H1 (cell line): ENCODE data around the gene CDK4. TPM values are rescaled to one million over a fixed set of nuclear protein-coding genes. Genes with fewer than 3 reads are reported as not detected.
A peak's percentile ranks its signal among the peaks of the same experiment; 100 is the strongest.

ENCODE experiments used
- CTCF ChIA-PET: fragments of 300-600 bp; sonication (Branson Sonifier 250); formaldehyde crosslinking; loops from one replicate; lab custom pipeline; 2021; ENCODE audit not compliant: partially characterized antibody; lab: Charles Lee
- POLR2A ChIA-PET: fragments of 300-600 bp; sonication (Branson Sonifier 250); formaldehyde crosslinking; loops from one replicate; lab custom pipeline; 2021; ENCODE audit warnings: inconsistent platforms; ENCODE audit not compliant: partially characterized antibody; lab: Charles Lee
- DNase-seq, 2 experiments: peaks; one replicate each; pipeline versions ENCODE4 v3.0.0 to v3.0.0-alpha.2; 2010 to 2022; ENCODE audit warnings: low spot score in 2 of 2, low read depth in 1 of 2, mixed read lengths in 1 of 2
- FAIRE-seq: peaks from 2 replicates; lab custom pipeline; 2011; peaks lifted over from hg19 to GRCh38; lab: Jason Lieb, UNC
- H2AFZ ChIP-seq: 2 replicates; pipeline ENCODE4 v1.8.1; 2012; ENCODE audit warnings: low read length, inconsistent platforms
- H2AK5ac ChIP-seq: 2 replicates; pipeline ENCODE4 v1.6.1; 2013; ENCODE audit warnings: low read depth, low read length
- H2BK120ac ChIP-seq: replicated peaks from 2 replicates; pipeline ENCODE3; 2013; ENCODE audit warnings: low read depth, low read length, inconsistent platforms
- H2BK12ac ChIP-seq: 2 replicates; pipeline ENCODE4 v1.6.1; 2013; ENCODE audit warnings: low read depth, low read length
- H2BK15ac ChIP-seq: 2 replicates; pipeline ENCODE4 v1.6.1; 2013; ENCODE audit warnings: low read length
- H2BK20ac ChIP-seq: 2 replicates; pipeline ENCODE4 v1.6.1; 2013; ENCODE audit warnings: low read length
- H2BK5ac ChIP-seq: 2 replicates; pipeline ENCODE4 v1.6.1; 2013; ENCODE audit warnings: low read depth, low read length
- H3K14ac ChIP-seq: 2 replicates; pipeline ENCODE4 v1.6.1; 2013; ENCODE audit warnings: inconsistent platforms; ENCODE audit not compliant: insufficient read length
- H3K18ac ChIP-seq: 2 replicates; pipeline ENCODE4 v1.6.1; 2013; ENCODE audit warnings: low read length; ENCODE audit errors: extremely low read depth
- H3K23ac ChIP-seq: 2 replicates; pipeline ENCODE4 v1.6.1; 2013; ENCODE audit warnings: inconsistent platforms; ENCODE audit not compliant: insufficient read length
- H3K23me2 ChIP-seq: 2 replicates; pipeline ENCODE4 v1.6.1; 2013; ENCODE audit warnings: low read depth, low read length
- H3K27ac ChIP-seq: 2 replicates; pipeline ENCODE4 v1.6.1; 2011; ENCODE audit warnings: low read depth, low read length, inconsistent platforms
- H3K27me3 ChIP-seq, 4 experiments: replicated peaks in 1 of 4; 1 replicate in 1 of 4; 2 replicates in 3 of 4; pipeline versions ENCODE4 v1.6.1 to v1.8.1; 2011 to 2013; ENCODE audit warnings: low read length in 3 of 4, mild to moderate bottlenecking in 3 of 4, inconsistent platforms in 2 of 4, mixed read lengths in 2 of 4, moderate library complexity in 1 of 4; ENCODE audit not compliant: control insufficient read depth in 3 of 4, insufficient read depth in 3 of 4; ENCODE audit errors: extremely low read depth in 1 of 4
- H3K36me3 ChIP-seq, 4 experiments: 2 replicates each; pipeline versions ENCODE4 v1.6.1 to v1.8.1; 2011 to 2013; ENCODE audit warnings: mild to moderate bottlenecking in 4 of 4, low read length in 3 of 4, moderate library complexity in 2 of 4, control low read depth in 1 of 4, inconsistent platforms in 1 of 4; ENCODE audit not compliant: insufficient read depth in 4 of 4, control insufficient read depth in 2 of 4
- H3K4ac ChIP-seq: replicated peaks from 2 replicates; pipeline ENCODE3; 2013; ENCODE audit warnings: low read length, low read depth, mixed read lengths, inconsistent platforms; ENCODE audit not compliant: insufficient read length
- H3K4me1 ChIP-seq, 4 experiments: replicated peaks in 1 of 4; 1 replicate in 1 of 4; 2 replicates in 3 of 4; pipeline versions ENCODE4 v1.6.1 to v1.8.1; 2011 to 2013; ENCODE audit warnings: low read length in 3 of 4, inconsistent platforms in 2 of 4, mixed read lengths in 1 of 4; ENCODE audit not compliant: insufficient read depth in 4 of 4, control insufficient read depth in 3 of 4
- H3K4me2 ChIP-seq, 2 experiments: 2 replicates each; pipeline versions ENCODE4 v1.6.1 to v1.8.1; 2011 to 2013; ENCODE audit warnings: low read depth in 2 of 2, low read length in 2 of 2, control low read depth in 1 of 2, inconsistent platforms in 1 of 2, mild to moderate bottlenecking in 1 of 2; ENCODE audit not compliant: insufficient read depth in 1 of 2
- H3K4me3 ChIP-seq, 4 experiments: fragments of 200-600, 300-600 bp in 1 of 4; sonication (generic), shearing (Covaris generic), sonication (Bioruptor Twin) in 1 of 4; 2 replicates each; pipeline versions ENCODE4 v1.5.1 to v1.8.1; 2011 to 2016; ENCODE audit warnings: low read length in 4 of 4, low read depth in 3 of 4, control low read depth in 2 of 4, inconsistent platforms in 2 of 4, mild to moderate bottlenecking in 2 of 4, mixed read lengths in 1 of 4, moderate library complexity in 1 of 4; ENCODE audit not compliant: insufficient read depth in 2 of 4; ENCODE audit errors: extremely low read depth in 1 of 4
- H3K56ac ChIP-seq: replicated peaks from 2 replicates; pipeline ENCODE3; 2013; ENCODE audit warnings: low read depth, mild to moderate bottlenecking, mixed read lengths, low read length, inconsistent platforms; ENCODE audit not compliant: insufficient read length
- H3K79me1 ChIP-seq: 2 replicates; pipeline ENCODE4 v1.6.1; 2013; ENCODE audit warnings: low read depth, low read length, control low read depth
- H3K79me2 ChIP-seq, 2 experiments: 2 replicates each; pipeline versions ENCODE4 v1.6.1 to v1.8.1; 2012 to 2013; ENCODE audit warnings: low read length in 2 of 2, mild to moderate bottlenecking in 2 of 2, inconsistent platforms in 1 of 2; ENCODE audit not compliant: insufficient read depth in 2 of 2, control insufficient read depth in 1 of 2
- H3K9ac ChIP-seq, 4 experiments: replicated peaks in 1 of 4; 1 replicate in 1 of 4; 2 replicates in 3 of 4; pipeline versions ENCODE4 v1.6.1 to v1.8.1; 2011 to 2013; ENCODE audit warnings: low read depth in 3 of 4, low read length in 3 of 4, control low read depth in 2 of 4, mild to moderate bottlenecking in 2 of 4, moderate library complexity in 2 of 4, inconsistent platforms in 1 of 4; ENCODE audit errors: extremely low read depth in 1 of 4
- H3K9me3 ChIP-seq, 2 experiments: 2 replicates each; pipeline versions ENCODE4 v1.6.1 to v1.8.1; 2012 to 2013; ENCODE audit warnings: mild to moderate bottlenecking in 2 of 2, moderate library complexity in 2 of 2, control low read depth in 1 of 2, inconsistent platforms in 1 of 2, low read depth in 1 of 2, low read length in 1 of 2, mixed read lengths in 1 of 2; ENCODE audit not compliant: insufficient read depth in 2 of 2
- H4K20me1 ChIP-seq, 2 experiments: replicated peaks in 1 of 2; 2 replicates each; pipeline versions ENCODE3 to v1.8.1; 2011 to 2013; ENCODE audit warnings: inconsistent platforms in 2 of 2, low read length in 2 of 2, mild to moderate bottlenecking in 1 of 2; ENCODE audit not compliant: insufficient read depth in 2 of 2, control insufficient read depth in 1 of 2
- H4K5ac ChIP-seq: 2 replicates; pipeline ENCODE4 v1.6.1; 2013; ENCODE audit warnings: low read length, low read depth, mixed read lengths, inconsistent platforms; ENCODE audit not compliant: insufficient read length
- H4K8ac ChIP-seq: 2 replicates; pipeline ENCODE4 v1.8.0; 2013; ENCODE audit warnings: mild to moderate bottlenecking, moderate library complexity, low read length, inconsistent platforms; ENCODE audit not compliant: insufficient read depth; ENCODE audit errors: extremely low read depth
- H4K91ac ChIP-seq: replicated peaks from 2 replicates; pipeline ENCODE3; 2013; ENCODE audit warnings: low read length, mixed read lengths, inconsistent platforms; ENCODE audit not compliant: insufficient read length
- CHD2 ChIP-seq: IDR thresholded peaks from 2 replicates; pipeline ENCODE4 v1.6.1; 2012; ENCODE audit warnings: low read length, improper control_type of control experiment
- CREB1 ChIP-seq: IDR thresholded peaks from 2 replicates; pipeline ENCODE4 v1.6.1; 2012; ENCODE audit warnings: inconsistent platforms
- CTBP2 ChIP-seq: IDR thresholded peaks from 2 replicates; pipeline ENCODE4 v1.7.0; 2011; ENCODE audit warnings: borderline replicate concordance, mild to moderate bottlenecking, moderate library complexity, mixed read lengths, low read length; ENCODE audit not compliant: insufficient read depth, insufficient read length
- HDAC6 ChIP-seq: IDR thresholded peaks from one replicate; pipeline ENCODE4 v1.7.1; 2012; ENCODE audit warnings: low read depth, mild to moderate bottlenecking, inconsistent platforms, low read length, moderate library complexity
- JUND ChIP-seq: IDR thresholded peaks from 2 replicates; pipeline ENCODE4 v1.6.1; 2011; ENCODE audit warnings: mild to moderate bottlenecking, improper control_type of control experiment, low read length
- NANOG ChIP-seq: IDR thresholded peaks from 2 replicates; pipeline ENCODE4 v1.6.1; 2011; ENCODE audit warnings: low read length, low read depth, mild to moderate bottlenecking, inconsistent platforms; ENCODE audit not compliant: insufficient read depth, poor library complexity, severe bottlenecking
- RBBP5 ChIP-seq: IDR thresholded peaks from 2 replicates; pipeline ENCODE4 v1.7.1; 2012; ENCODE audit warnings: low read depth, mild to moderate bottlenecking, inconsistent platforms, low read length, moderate library complexity, borderline replicate concordance
- SIX5 ChIP-seq: IDR thresholded peaks from 2 replicates; pipeline ENCODE4 v1.6.1; 2011; ENCODE audit warnings: mild to moderate bottlenecking, low read depth, low read length
- SP1 ChIP-seq: IDR thresholded peaks from 2 replicates; pipeline ENCODE4 v1.6.1; 2011; ENCODE audit warnings: low read depth, low read length
- SP4 ChIP-seq: IDR thresholded peaks from 2 replicates; pipeline ENCODE4 v1.6.1; 2012; ENCODE audit warnings: low read length, inconsistent platforms
- SRF ChIP-seq: IDR thresholded peaks from 2 replicates; pipeline ENCODE4 v1.6.1; 2011; ENCODE audit warnings: mild to moderate bottlenecking, low read depth, low read length, moderate library complexity
- TCF12 ChIP-seq: IDR thresholded peaks from 2 replicates; pipeline ENCODE4 v1.6.1; 2011; ENCODE audit warnings: low read depth, mild to moderate bottlenecking, low read length
- TEAD4 ChIP-seq: IDR thresholded peaks from 2 replicates; pipeline ENCODE4 v1.6.1; 2012; ENCODE audit warnings: low read depth, low read length, inconsistent platforms, mixed read lengths
- YY1 ChIP-seq: IDR thresholded peaks from 2 replicates; pipeline ENCODE4 v1.6.1; 2011; ENCODE audit warnings: low read depth, mild to moderate bottlenecking, low read length
- WGBS, 2 experiments: shearing (Covaris generic) in 1 of 2; methylation state at CpG; one replicate each; pipeline versions ENCODE4 v1.1.6 to v1.1.7; 2013 to 2015; ENCODE audit warnings: low lambda C conversion rate in 2 of 2, mixed read lengths in 2 of 2, inconsistent platforms in 1 of 2, low coverage in 1 of 2, missing lambda C conversion rate in 1 of 2; ENCODE audit not compliant: insufficient replicate concordance in 2 of 2, insufficient coverage in 1 of 2, insufficient read length in 1 of 2; ENCODE audit errors: extremely low coverage in 1 of 2, missing lambda C conversion rate in 1 of 2; 5-methylcytosine and 5-hydroxymethylcytosine counted together
- polyA plus RNA-seq, 7 experiments: library from polyadenylated mRNA; depleted of rRNA in 3 of 7; stranded (reverse) in 5 of 7; unstranded in 2 of 7; fragments of >200 nt in 5 of 7; fragments of 200-250 nt in 2 of 7; gene quantifications; 1 replicate in 5 of 7; 2 replicates in 1 of 7; 4 replicates in 1 of 7; pipeline versions ENCODE4 v1.2.1 to v1.2.3, GENCODE V29; 2011 to 2013; ENCODE audit warnings: missing spikeins in 2 of 7, mixed read lengths in 2 of 7
- total RNA-seq: library from RNA; stranded (reverse); fragmentation: NEBNext Ultra II Directional; extraction: Animal tissue kit (Norgen Biotek cat#: 25700); gene quantifications from 2 replicates; pipeline ENCODE4 v1.2.1, GENCODE V29; 2021
- TF ChIP-seq, protein P1 (sequence below): IDR thresholded peaks from 2 replicates; pipeline ENCODE4 v1.6.1; 2012; ENCODE audit warnings: inconsistent platforms

Gene CDK4
- total and polyA plus RNA-seq, 2 of the 8 experiments (the other 6 are each of a cell fraction or from before 2014, with no cell fraction given), result 174 to 368 TPM

GRCh38 chr12:57741413-57741789 is 10.7 kb downstream of the CDK4 start:
- Histone ChIP-seq H3K9ac (no peak overlapping the region), H2BK15ac (peak overlapping the region; percentile 62; the same call in 1 of the 2 replicates)
- POLR2A ChIA-PET, result interaction anchor here (1.0 to 3.9 kb wide), 7 partner anchors 9 to 133 kb away, joined by 3 to 25 read pairs (median 4); partner anchors contain the start of genes CDK4, EEF1AKMT3 and METTL1
- TF ChIP-seq TEAD4 (no peak), CREB1 (no peak), CHD2 (no peak), YY1 (no peak), NANOG (no peak), RBBP5 (no peak), SRF (no peak), HDAC6 (no peak), SIX5 (no peak), SP1 (no peak), TCF12 (no peak), CTBP2 (no peak), SP4 (no peak), JUND (no peak)
- TF ChIP-seq, protein P1, sequence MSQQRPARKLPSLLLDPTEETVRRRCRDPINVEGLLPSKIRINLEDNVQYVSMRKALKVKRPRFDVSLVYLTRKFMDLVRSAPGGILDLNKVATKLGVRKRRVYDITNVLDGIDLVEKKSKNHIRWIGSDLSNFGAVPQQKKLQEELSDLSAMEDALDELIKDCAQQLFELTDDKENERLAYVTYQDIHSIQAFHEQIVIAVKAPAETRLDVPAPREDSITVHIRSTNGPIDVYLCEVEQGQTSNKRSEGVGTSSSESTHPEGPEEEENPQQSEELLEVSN, result no peak

More at GRCh38 chr12:57741413-57741789, 10.7 kb downstream of the CDK4 start:
- peak overlapping the region in 1 of 2 experiments; percentile 23; a peak in 1 of 4 replicates for H3K4me2 ChIP-seq
- peaks cover 0 to 6% of the 10 kb centered on the region in 2 experiments for H4K20me1 ChIP-seq
- CTCF ChIA-PET, result interaction anchor here (0.6 to 11.2 kb wide), 14 partner anchors 8 to 222 kb away, joined by 3 to 149 read pairs (median 4); partner anchors contain the start of genes ARHGEF25, DDIT3 and OS9
- H4K91ac ChIP-seq, result no peak overlapping the region
- peaks cover 6% of the 10 kb centered on the region for H3K23me2 ChIP-seq
- H3K27me3 ChIP-seq, result peaks cover 33 to 54% (median 50%) of the 10 kb centered on the region in 4 experiments
- H3K4ac ChIP-seq, result no peak overlapping the region
- H4K5ac ChIP-seq, result no peak overlapping the region
- no peak overlapping the region for H3K14ac ChIP-seq
- H4K8ac ChIP-seq, result no peak overlapping the region
- H2BK5ac ChIP-seq, result no peak overlapping the region
- H2AFZ ChIP-seq, result no peak overlapping the region
- no peak overlapping the region for H3K18ac ChIP-seq
- no peak overlapping the region for H3K27ac ChIP-seq
- no peak overlapping the region for H3K56ac ChIP-seq
- H3K23ac ChIP-seq, result no peak overlapping the region
- H2BK120ac ChIP-seq, result no peak overlapping the region
- peaks cover 0 to 28% (median 14%) of the 10 kb centered on the region in 4 experiments; a peak in 6 of 7 replicates for H3K4me1 ChIP-seq
- H2AK5ac ChIP-seq, result no peak overlapping the region
- H3K36me3 ChIP-seq, result peaks cover 0 to 10% (median 5%) of the 10 kb centered on the region in 4 experiments; a peak in 5 of 8 replicates
- 77% methylated on average over 1 of the region's 1 CpG; no CpG with 5 or more reads in 1 of the 2 experiments for WGBS, 2 experiments
- no peak overlapping the region for H2BK12ac ChIP-seq
- H3K9me3 ChIP-seq, result no peaks in the 10 kb centered on the region; a peak in 1 of 4 replicates
- DNase-seq (no peak), FAIRE-seq (no peak)
- H2BK20ac ChIP-seq, result no peak overlapping the region
- no peaks in the 10 kb centered on the region for H3K79me2 ChIP-seq
- peaks cover 6% of the 10 kb centered on the region for H3K79me1 ChIP-seq
- no peak overlapping the region for H3K4me3 ChIP-seq
